Measurements from ENCODE around the gene MVB12B. TPM values are rescaled to one million over a fixed set of nuclear protein-coding genes. Genes with fewer than 3 reads are reported as not detected.

MVB12B gene
- total RNA-seq, 1 experiment from 2014 or later: 4.5 TPM

- no peaks in the 10 kb centered on the region for H3K36me3 Mint-ChIP-seq (ENCODE audit: insufficient read depth, unreplicated experiment)
- peaks cover 46% of the 10 kb centered on the region for H3K4me1 Mint-ChIP-seq (ENCODE audit: low read depth, unreplicated experiment)
- no peak overlapping the region for H3K4me3 Mint-ChIP-seq (ENCODE audit: low read depth, unreplicated experiment)
- CTCF ChIA-PET: interaction anchor here (1.4 kb wide), 1 partner anchor 9 kb away, joined by 3 read pairs; no protein-coding TSS in a partner anchor
- no peak for TF ChIP-seq CTCF (IDR thresholded peaks at IDR 0.05; ENCODE audit: unreplicated experiment)
- no peak overlapping the region for H3K27ac Mint-ChIP-seq (ENCODE audit: unreplicated experiment)
- H3K27me3 Mint-ChIP-seq (ENCODE audit: unreplicated experiment): no peaks in the 10 kb centered on the region
- intact Hi-C loops (cut with micrococcal nuclease; ENCODE audit: unreplicated experiment): no loop called here
- DNase-seq: no peak
- H3K9me3 Mint-ChIP-seq (ENCODE audit: low read depth, unreplicated experiment): no peaks in the 10 kb centered on the region
- BruUV-seq (replicated peaks): no TSS peak
Observed at GRCh38 chr9:126367139-126367538, 40.5 kb downstream of the MVB12B start.

GRCh38 chr9:126367616-126368015 is 41.0 kb downstream of the MVB12B start:
- intact Hi-C loops (cut with micrococcal nuclease; ENCODE audit: unreplicated experiment): no loop called here
- Mint-ChIP-seq H3K36me3 (ENCODE audit: insufficient read depth, unreplicated experiment) (no peaks in the 10 kb centered on the region), H3K27me3 (ENCODE audit: unreplicated experiment) (no peaks in the 10 kb centered on the region), H3K4me3 (ENCODE audit: low read depth, unreplicated experiment) (no peak overlapping the region), H3K27ac (ENCODE audit: unreplicated experiment) (no peak overlapping the region), H3K4me1 (ENCODE audit: low read depth, unreplicated experiment) (peaks cover 51% of the 10 kb centered on the region), H3K9me3 (ENCODE audit: low read depth, unreplicated experiment) (no peaks in the 10 kb centered on the region)
- CTCF ChIA-PET: interaction anchor here (1.4 kb wide), 1 partner anchor 9 kb away, joined by 3 read pairs; no protein-coding TSS in a partner anchor
- no peak for DNase-seq
- no peak for TF ChIP-seq CTCF (IDR thresholded peaks at IDR 0.05; ENCODE audit: unreplicated experiment)
- BruUV-seq (replicated peaks): no TSS peak

GRCh38 chr9:126368020-126368419 is 41.4 kb downstream of the MVB12B start:
- CTCF ChIA-PET: interaction anchor here (1.4 kb wide), 1 partner anchor 8 kb away, joined by 3 read pairs; no protein-coding TSS in a partner anchor
- TF ChIP-seq CTCF (IDR thresholded peaks at IDR 0.05; ENCODE audit: unreplicated experiment): no peak
- Mint-ChIP-seq H3K4me1 (ENCODE audit: low read depth, unreplicated experiment) (peaks cover 55% of the 10 kb centered on the region), H3K4me3 (ENCODE audit: low read depth, unreplicated experiment) (no peak overlapping the region), H3K9me3 (ENCODE audit: low read depth, unreplicated experiment) (no peaks in the 10 kb centered on the region), H3K27ac (ENCODE audit: unreplicated experiment) (no peak overlapping the region), H3K36me3 (ENCODE audit: insufficient read depth, unreplicated experiment) (no peaks in the 10 kb centered on the region), H3K27me3 (ENCODE audit: unreplicated experiment) (no peaks in the 10 kb centered on the region)
- intact Hi-C loops (cut with micrococcal nuclease; ENCODE audit: unreplicated experiment): no loop called here
- no peak for DNase-seq
- BruUV-seq (replicated peaks): no TSS peak

- no peak overlapping the region for H3K27ac Mint-ChIP-seq (ENCODE audit: unreplicated experiment)
- no peak for TF ChIP-seq CTCF (IDR thresholded peaks at IDR 0.05; ENCODE audit: unreplicated experiment)
- no peaks in the 10 kb centered on the region for H3K9me3 Mint-ChIP-seq (ENCODE audit: low read depth, unreplicated experiment)
- no peaks in the 10 kb centered on the region for H3K27me3 Mint-ChIP-seq (ENCODE audit: unreplicated experiment)
- H3K36me3 Mint-ChIP-seq (ENCODE audit: insufficient read depth, unreplicated experiment): no peaks in the 10 kb centered on the region
- no peak for DNase-seq
- intact Hi-C loops (cut with micrococcal nuclease; ENCODE audit: unreplicated experiment): no loop called here
- CTCF ChIA-PET: no interaction called here
- no peak overlapping the region for H3K4me3 Mint-ChIP-seq (ENCODE audit: low read depth, unreplicated experiment)
- no TSS peak for BruUV-seq (replicated peaks)
- H3K4me1 Mint-ChIP-seq (ENCODE audit: low read depth, unreplicated experiment): peaks cover 64% of the 10 kb centered on the region
Observed at GRCh38 chr9:126371007-126371870, 44.6 kb downstream of the MVB12B start.
